B cell (primary cell): ENCODE data around the gene MAGI2.

Experiments
- CTCF ChIP-seq: fragments of 200-600 bp; IDR thresholded peaks from one replicate; pipeline ENCODE4 v1.8.0; 2022; ENCODE audit warnings: antibody characterized with exemption, mild to moderate bottlenecking
- EZH2 ChIP-seq: IDR thresholded peaks from 2 replicates; pipeline ENCODE4 v1.6.1; 2012; ENCODE audit warnings: borderline replicate concordance, low read depth, mild to moderate bottlenecking, moderate library complexity, low read length; ENCODE audit not compliant: insufficient read depth, poor library complexity, severe bottlenecking

DNA sequence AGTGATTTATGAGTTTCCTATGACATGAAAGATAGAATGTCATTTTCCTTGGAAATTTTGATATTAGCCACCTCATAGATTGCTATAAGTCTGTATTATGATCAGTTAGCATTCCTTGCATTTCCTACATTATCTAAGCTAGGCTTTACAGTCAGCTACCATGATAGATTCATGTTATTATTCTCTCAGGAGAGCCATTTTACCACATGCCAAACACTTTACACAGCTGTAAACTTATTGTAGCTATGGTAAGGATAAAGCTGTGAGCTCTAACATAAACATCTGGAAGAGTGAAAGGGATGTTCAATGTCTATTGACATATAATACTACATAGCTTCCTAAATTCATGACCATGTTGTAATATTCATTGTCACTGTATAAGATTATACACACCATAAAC is 1046.9 kb downstream of the MAGI2 start:
- TF ChIP-seq CTCF: no peak
- TF ChIP-seq EZH2: no peak
